PC-9 (cell line): ENCODE results near the gene COIL.

Experiments
- EZH2 ChIP-seq: fragments of 200-600 bp; sonication (generic); IDR thresholded peaks from 2 replicates; pipeline ENCODE4 v1.8.0; 2017; ENCODE audit warnings: antibody characterized with exemption, low read depth
- TF ChIP-seq, protein P1 (sequence below): fragments of 200-600 bp; sonication (generic); conservative IDR thresholded peaks from 2 replicates; pipeline ENCODE4 v1.6.1; 2017; ENCODE audit warnings: mixed run types, antibody characterized with exemption, mild to moderate bottlenecking, moderate library complexity

DNA sequence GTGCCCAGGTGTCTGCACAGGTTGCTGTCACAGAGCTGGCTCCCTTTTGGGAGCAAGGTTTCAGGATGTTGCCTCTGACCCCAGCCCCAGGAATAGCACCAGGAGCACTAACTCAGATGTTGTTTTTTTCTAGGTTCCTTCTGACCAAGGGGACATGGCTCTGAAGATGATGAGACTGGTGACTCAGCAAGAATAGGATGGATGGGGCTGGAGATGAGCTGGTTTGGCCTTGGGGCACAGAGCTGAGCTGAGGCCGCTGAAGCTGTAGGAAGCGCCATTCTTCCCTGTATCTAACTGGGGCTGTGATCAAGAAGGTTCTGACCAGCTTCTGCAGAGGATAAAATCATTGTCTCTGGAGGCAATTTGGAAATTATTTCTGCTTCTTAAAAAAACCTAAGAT lies 45.2 kb upstream of the COIL start:
- TF ChIP-seq, protein P1, sequence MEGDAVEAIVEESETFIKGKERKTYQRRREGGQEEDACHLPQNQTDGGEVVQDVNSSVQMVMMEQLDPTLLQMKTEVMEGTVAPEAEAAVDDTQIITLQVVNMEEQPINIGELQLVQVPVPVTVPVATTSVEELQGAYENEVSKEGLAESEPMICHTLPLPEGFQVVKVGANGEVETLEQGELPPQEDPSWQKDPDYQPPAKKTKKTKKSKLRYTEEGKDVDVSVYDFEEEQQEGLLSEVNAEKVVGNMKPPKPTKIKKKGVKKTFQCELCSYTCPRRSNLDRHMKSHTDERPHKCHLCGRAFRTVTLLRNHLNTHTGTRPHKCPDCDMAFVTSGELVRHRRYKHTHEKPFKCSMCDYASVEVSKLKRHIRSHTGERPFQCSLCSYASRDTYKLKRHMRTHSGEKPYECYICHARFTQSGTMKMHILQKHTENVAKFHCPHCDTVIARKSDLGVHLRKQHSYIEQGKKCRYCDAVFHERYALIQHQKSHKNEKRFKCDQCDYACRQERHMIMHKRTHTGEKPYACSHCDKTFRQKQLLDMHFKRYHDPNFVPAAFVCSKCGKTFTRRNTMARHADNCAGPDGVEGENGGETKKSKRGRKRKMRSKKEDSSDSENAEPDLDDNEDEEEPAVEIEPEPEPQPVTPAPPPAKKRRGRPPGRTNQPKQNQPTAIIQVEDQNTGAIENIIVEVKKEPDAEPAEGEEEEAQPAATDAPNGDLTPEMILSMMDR = no peak
- TF ChIP-seq EZH2 = no peak
